HG03045 (cell line): ENCODE results near the gene RRAS.

Experiments
- ATAC-seq: cut with Tn5 transposase; IDR thresholded peaks from one replicate; pipeline ENCODE4 v1.9.1; 2021; ENCODE audit warnings: mild to moderate bottlenecking, moderate library complexity; ENCODE audit not compliant: unreplicated experiment

Gene RRAS

GRCh38 chr19:49655570-49656455 lies 15.9 kb upstream of the RRAS start:
- no peak for ATAC-seq

DNA sequence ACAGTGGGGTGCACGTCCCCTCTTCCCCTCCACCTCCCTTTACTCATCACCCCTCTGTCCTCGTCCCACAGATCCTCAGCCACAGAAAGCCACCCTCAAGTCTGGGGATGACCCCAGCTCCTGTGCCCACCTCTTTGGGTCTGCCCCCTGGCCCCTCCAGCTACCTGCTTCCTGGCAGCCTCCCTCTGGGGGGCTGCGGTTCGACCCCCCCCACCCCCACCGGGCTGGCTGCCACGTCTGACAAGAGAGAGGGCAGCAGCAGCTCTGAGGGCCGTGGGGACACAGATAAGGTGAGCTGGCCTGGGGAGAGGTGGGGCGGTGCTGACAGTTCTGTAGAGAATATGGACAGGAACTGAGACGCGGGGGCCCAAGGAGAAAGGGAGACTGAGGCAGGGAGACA lies 14.6 kb upstream of the RRAS start:
- ATAC-seq = no peak

GRCh38 chr19:49653466-49653806 lies 13.5 kb upstream of the RRAS start:
- no peak for ATAC-seq

DNA sequence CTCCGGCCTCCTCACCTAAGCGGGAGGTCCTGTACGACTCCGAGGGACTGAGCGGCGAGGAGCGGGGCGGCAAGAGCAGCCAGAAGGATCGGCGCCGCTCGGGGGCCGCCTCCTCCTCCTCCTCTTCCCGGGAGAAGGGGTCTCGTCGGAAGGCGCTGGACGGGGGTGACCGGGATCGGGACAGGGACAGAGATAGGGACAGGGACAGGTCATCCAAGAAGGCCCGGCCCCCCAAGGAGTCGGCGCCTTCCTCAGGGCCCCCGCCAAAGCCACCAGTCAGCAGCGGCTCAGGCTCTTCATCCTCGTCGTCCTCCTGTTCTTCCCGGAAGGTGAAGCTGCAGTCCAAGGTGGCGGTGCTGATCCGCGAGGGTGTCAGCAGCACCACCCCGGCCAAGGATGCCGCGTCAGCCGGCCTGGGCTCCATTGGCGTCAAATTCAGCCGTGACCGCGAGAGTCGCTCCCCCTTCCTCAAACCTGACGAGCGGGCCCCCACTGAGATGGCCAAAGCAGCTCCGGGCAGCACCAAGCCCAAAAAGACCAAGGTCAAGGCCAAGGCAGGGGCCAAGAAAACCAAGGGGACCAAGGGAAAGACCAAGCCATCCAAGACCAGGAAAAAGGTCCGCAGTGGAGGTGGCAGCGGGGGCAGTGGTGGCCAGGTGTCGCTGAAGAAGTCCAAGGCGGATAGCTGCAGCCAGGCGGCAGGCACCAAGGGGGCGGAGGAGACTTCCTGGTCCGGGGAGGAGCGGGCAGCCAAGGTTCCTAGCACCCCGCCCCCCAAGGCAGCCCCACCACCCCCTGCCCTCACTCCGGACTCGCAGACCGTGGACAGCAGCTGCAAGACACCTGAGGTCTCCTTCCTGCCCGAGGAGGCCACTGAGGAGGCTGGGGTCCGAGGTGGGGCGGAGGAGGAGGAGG lies 12.9 kb upstream of the RRAS start:
- ATAC-seq = no peak

GRCh38 chr19:49651820-49652550 lies 12.0 kb upstream of the RRAS start:
- no peak for ATAC-seq

- ATAC-seq = no peak
These were observed 11.3 kb upstream of the RRAS start for GRCh38 chr19:49651029-49651819.

DNA sequence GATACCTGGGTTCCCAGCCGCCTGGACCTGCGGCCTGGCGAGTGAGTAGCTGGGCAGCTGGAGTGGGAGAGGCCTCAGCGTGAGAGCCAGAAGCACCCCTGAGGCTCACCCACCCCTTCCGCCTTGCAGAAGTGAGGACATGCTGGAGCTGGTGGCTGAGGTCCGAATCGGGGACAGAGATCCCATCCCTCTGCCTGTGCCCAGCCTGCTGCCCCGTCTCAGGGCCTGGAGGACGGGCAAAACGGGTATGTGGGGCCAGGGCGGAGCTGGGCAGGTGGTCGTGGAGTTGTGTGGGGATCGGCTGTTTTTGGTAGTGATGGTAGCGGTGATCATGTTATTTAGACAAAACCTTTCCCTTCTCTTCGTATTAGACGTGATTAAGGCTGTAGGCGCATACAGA lies 6.6 kb upstream of the RRAS start:
- no peak for ATAC-seq

DNA sequence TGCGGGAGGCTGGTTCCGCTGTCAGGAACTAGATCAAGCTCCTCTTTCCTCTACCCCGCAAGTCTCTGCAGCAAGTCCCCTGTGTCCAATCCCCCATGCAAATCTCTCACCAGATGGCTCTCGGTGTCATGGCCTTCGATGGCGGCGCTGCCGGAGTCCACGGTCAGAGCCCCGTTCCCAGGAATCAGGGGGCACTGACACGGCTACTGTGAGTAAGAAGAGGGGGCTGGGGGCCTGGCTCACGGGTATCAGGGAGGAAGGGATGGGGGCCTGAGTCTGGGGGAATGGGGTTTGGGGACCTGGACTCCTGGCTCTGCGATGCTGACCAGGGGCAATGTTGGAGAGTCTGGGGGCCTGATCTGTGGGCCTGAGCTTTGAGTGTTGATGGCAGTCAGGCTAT lies 6.1 kb upstream of the RRAS start:
- ATAC-seq = no peak

DNA sequence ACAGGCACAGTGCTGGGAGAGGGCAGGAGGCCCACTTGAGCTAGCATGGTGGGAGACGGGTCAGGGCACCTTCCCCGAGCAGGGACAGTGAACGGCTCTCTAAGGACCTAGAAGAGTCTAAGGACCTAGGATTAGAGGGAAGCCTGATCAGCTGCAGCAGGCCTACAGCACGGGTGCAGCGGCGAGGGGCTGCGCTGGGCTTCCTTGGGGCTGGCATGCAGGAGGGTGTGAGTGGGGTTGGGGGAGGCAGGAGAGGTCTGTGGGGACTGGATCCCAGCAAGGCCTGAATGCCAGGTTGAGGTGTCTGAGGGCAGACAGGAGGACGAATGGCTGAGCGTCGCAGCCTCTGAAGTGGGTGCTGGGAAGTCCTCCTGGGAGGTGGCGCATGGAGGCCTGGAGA lies 5.6 kb upstream of the RRAS start:
- no peak for ATAC-seq

- ATAC-seq = no peak
These were observed 3.5 kb upstream of the RRAS start for GRCh38 chr19:49643466-49643865.

GRCh38 chr19:49642492-49643035 lies 2.6 kb upstream of the RRAS start:
- no peak for ATAC-seq

GRCh38 chr19:49641688-49642491 lies 1.9 kb upstream of the RRAS start, which contains the start of gene SCAF1:
Gene SCAF1, plus strand, starts transcription at chr19:49642209. Its CDS starts 2,818 bp downstream, at chr19:49645027.
- peak; percentile 54 for ATAC-seq

GRCh38 chr19:49639401-49640112 lies 386 bp downstream of the RRAS start:
- no peak for ATAC-seq

DNA sequence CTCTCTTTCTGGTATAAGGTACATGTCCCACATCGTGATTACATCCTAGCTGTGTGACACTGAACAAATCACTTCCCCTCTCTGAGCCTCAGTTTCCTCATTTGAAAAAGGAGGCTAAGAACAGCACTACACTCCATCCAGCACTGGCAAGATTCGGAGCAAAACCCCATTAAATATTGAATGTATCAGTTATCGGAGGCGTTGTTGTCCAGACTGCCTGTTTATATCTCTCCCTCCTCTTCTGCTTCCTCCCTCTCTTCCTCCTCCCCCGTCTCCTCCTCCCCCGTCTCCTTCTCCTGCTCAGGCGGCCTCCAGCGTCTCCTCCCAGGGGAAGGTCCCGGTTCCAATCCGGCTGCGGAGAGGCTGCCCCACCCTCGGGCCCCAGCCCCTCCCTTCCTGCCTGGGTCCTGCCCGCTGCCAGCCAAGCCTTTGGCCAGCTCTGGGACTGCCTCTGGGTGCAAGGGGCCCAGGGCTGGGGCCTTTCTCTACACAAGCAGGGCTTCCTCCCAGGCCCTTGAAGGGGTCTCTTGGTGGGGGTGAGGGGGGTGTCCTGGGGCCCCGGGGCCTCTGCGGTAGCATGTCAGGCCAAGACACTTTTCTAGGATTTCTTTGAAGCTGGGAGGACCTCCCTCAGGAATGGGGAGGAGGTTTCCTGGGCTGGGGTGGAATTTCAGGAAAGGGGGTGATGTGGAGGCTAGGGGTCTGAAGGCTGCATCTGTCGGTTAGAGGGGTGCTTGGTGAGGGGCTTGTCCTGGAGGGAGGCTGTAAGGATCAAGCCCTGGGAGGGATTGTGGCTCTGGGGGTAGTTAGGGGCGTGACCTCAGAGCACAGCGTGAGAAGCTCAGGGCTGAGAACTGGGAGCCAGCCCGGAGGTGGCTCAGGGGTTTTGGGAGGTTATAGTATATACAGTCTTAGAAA lies 1.9 kb downstream of the RRAS start:
- no peak for ATAC-seq

DNA sequence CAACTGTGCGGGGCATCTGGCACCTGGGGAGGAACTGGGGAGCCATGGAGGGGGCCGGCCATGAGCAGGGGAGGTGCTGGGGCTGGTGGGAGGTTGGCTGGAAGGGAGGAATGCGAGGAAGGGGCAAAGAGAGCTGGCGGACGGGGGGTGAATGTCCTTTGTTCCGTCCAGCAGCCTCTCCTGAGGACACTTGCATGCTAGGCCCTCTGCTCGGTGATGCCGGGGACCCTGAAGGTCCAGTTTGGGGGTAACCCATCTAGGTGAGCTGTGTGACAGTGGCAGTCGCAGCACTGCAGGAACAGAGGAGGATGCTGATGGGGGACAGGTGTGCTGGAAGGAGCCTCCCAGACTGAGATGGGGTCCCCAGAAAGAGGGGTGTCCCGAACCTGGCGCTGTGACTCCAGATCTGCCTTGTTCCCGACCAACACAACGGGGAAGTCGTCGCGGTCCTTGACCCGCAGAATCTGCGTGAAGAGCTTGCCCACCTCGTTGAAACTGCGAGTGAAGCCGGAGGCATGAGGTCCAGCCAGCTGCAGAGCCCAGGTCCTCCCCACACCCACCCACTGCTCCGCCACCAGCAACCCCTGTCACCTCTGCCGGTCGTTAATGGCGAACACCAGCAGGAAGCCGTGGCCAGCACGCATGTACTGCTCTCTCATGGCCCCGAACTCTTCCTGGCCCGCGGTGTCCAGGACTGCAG lies 3.6 kb downstream of the RRAS start:
- ATAC-seq = no peak

DNA sequence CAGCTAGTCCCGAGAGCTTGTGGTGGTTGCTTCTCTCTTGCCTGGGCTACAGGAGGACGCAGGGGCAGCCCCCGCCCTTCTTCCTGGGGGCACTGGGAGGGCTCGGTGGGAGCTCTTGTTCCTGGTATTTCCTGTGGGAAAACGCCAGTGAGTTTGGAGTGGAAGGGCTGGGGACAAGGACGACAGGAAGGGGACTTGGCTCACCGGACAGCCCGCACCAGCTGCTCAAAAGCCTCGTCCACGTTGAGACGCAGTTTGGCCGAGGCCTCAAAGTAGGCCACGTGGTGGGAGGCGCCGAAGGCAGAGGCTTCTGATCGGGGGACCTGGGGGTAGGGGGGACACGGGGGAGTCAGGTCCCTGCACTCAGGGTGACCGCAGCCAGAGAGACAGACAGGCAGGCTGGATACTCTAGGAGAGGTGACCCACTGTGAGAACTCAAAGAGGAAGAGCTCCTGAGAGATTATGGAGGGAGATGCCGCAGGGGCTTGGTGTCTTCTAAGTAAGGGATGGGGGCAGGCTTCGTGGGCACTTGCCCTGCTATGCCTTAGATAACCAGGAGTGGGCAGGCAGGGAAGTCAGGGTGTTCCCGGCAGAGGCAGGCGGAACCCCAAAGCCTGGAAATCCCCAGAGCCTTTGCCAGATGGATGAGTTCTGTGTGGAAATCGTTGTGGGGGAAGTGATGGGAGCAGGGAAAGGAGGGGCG lies 4.3 kb downstream of the RRAS start:
- no peak for ATAC-seq
